ENCODE results near the gene TTR. TPM values are rescaled to one million over a fixed set of nuclear protein-coding genes. Genes with fewer than 3 reads are reported as not detected.

TTR gene
- total and polyA plus RNA-seq, 2 of the 13 experiments (the other 11 are each of a cell fraction or from before 2014, with no cell fraction given): 91.3 to 496 TPM

DNA sequence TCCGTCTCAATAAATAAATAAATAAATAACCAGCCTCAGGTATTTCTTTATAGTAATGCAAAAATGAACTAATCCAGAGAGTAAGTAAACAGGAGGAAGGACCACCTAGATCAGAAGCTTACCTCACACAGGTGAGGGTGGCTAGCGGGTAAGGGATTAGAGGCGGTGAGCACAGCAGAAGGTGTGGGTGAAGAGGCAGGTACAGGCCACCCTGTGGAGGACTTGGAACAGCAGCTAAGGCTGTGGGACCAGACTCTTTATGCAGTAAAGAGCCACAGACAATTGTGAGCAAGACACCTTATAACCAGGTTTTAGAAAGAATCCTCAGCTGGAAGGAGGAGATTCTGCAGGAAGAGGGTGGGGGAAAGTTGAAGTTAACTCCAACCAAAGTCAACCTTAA is 34.2 kb upstream of the TTR start:
- no peaks in the 10 kb centered on the region for H3K9me3 ChIP-seq (ENCODE audit: low read length)
- intact Hi-C loops (cut with micrococcal nuclease; ENCODE audit: unreplicated experiment) (loop anchor here (2.0 to 10.0 kb wide), 4 partner anchors 35 to 417 kb away; partner anchors contain the start of genes B4GALT6 and TTR), in situ Hi-C loops (cut with HindIII; ENCODE audit: extremely low pct_ligation_motif_present, low pct_unique_long_range_greater_than_20kb) (loop anchor here (5.0 to 10.0 kb wide), 4 partner anchors 70 to 417 kb away; no protein-coding TSS in a partner anchor)
- H2AFZ ChIP-seq (ENCODE audit: low read length): no peak overlapping the region
- CTCF ChIA-PET (ENCODE audit: low intra/inter-chr PET ratio, low total read pairs): interaction anchor here (1.5 kb wide), 1 partner anchor 69 kb away, joined by 4 read pairs; no protein-coding TSS in a partner anchor
- H3K4me3 ChIP-seq (replicated peaks in 1 of 3; ENCODE audit: insufficient read depth in 1 of 3, low read depth in 2 of 3, low read length in 3 of 3): no peak overlapping the region
- no peak for TF ChIP-seq FOXM1 (CRISPR knock-in tag; IDR thresholded peaks at IDR 0.05)
- TF ChIP-seq, protein P1, sequence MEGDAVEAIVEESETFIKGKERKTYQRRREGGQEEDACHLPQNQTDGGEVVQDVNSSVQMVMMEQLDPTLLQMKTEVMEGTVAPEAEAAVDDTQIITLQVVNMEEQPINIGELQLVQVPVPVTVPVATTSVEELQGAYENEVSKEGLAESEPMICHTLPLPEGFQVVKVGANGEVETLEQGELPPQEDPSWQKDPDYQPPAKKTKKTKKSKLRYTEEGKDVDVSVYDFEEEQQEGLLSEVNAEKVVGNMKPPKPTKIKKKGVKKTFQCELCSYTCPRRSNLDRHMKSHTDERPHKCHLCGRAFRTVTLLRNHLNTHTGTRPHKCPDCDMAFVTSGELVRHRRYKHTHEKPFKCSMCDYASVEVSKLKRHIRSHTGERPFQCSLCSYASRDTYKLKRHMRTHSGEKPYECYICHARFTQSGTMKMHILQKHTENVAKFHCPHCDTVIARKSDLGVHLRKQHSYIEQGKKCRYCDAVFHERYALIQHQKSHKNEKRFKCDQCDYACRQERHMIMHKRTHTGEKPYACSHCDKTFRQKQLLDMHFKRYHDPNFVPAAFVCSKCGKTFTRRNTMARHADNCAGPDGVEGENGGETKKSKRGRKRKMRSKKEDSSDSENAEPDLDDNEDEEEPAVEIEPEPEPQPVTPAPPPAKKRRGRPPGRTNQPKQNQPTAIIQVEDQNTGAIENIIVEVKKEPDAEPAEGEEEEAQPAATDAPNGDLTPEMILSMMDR (CRISPR knock-in tag; IDR thresholded peaks at IDR 0.05): peak; percentile 18; the same call in 1 of the 2 replicates
- ATAC-seq (peak; percentile 76), FAIRE-seq (no peak), DNase-seq (ENCODE audit: low spot score) (no peak)
- no peaks in the 10 kb centered on the region for H3K36me3 ChIP-seq (replicated peaks in 1 of 2; ENCODE audit: control insufficient read depth in 1 of 2, insufficient read depth in 2 of 2, low read length in 2 of 2)
- 66% methylated on average over 3 of the region's 3 CpGs for WGBS (ENCODE audit: low lambda C conversion rate)
- no peaks in the 10 kb centered on the region for H3K27me3 ChIP-seq (ENCODE audit: control insufficient read depth in 1 of 2, insufficient read depth in 2 of 2, low read length in 2 of 2)
- no peak overlapping the region for H3K9ac ChIP-seq (ENCODE audit: insufficient read depth, low read depth, low read length)
- no TSS peak for BruUV-seq (replicated peaks)
- peaks cover 47% of the 10 kb centered on the region for H3K4me1 ChIP-seq (ENCODE audit: insufficient read depth, low read length)
- POLR2A ChIA-PET: no interaction called here
- no peaks in the 10 kb centered on the region for H3K79me2 ChIP-seq (ENCODE audit: insufficient read depth, low read length)
- no peak overlapping the region for H3K4me2 ChIP-seq (ENCODE audit: low read depth, low read length)
- no peaks in the 10 kb centered on the region for H4K20me1 ChIP-seq (ENCODE audit: insufficient read depth, low read length)
- no peak overlapping the region for H3K27ac ChIP-seq (ENCODE audit: extremely low read length, insufficient read depth, low read length)

DNA sequence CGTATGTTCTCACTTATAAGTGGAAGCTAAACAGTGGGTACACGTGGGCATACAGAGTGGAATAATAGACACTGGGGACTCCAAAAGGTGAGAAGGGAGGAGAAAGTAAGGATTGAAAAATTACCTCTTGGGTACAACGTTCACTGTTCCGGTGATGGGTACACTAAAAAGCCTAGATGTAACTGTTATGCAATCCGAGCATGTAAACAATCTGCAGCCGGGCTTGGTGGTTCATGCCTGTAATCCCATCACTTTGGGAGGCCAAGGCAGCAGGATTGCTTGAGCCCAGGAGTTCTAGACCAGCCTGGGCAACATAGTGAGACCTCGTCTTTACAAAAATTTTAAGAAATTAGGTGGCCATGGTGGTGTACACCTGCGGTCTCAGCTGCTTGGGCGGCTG is 33.1 kb upstream of the TTR start:
- no TSS peak for BruUV-seq (replicated peaks)
- TF ChIP-seq ZFP36L2 (CRISPR knock-in tag; IDR thresholded peaks at IDR 0.05) (no peak), TBX2 (CRISPR knock-in tag; IDR thresholded peaks at IDR 0.05; ENCODE audit: borderline replicate concordance) (peak; percentile 66; the same call in 1 of the 2 replicates), HOXA5 (CRISPR knock-in tag; IDR thresholded peaks at IDR 0.05) (peak; percentile 50; the same call in 1 of the 2 replicates), PLRG1 (conservative IDR thresholded peaks at IDR 0.05) (no peak), ARNT (IDR thresholded peaks at IDR 0.05) (no peak), MXI1 (IDR thresholded peaks at IDR 0.05; ENCODE audit: borderline replicate concordance, low read depth, low read length) (no peak), ARID2 (CRISPR knock-in tag; IDR thresholded peaks at IDR 0.05; ENCODE audit: borderline replicate concordance) (no peak), ZNF543 (CRISPR knock-in tag; IDR thresholded peaks at IDR 0.05) (no peak), SMARCC2 (IDR thresholded peaks at IDR 0.05) (no peak), SP140L (CRISPR knock-in tag; IDR thresholded peaks at IDR 0.05; ENCODE audit: borderline replicate concordance) (no peak), REL (CRISPR knock-in tag; conservative IDR thresholded peaks at IDR 0.05) (no peak), ZNF382 (CRISPR knock-in tag; IDR thresholded peaks at IDR 0.05; ENCODE audit: borderline replicate concordance) (no peak), ZBTB14 (CRISPR knock-in tag; IDR thresholded peaks at IDR 0.05) (no peak)
- TF ChIP-seq, protein P2, sequence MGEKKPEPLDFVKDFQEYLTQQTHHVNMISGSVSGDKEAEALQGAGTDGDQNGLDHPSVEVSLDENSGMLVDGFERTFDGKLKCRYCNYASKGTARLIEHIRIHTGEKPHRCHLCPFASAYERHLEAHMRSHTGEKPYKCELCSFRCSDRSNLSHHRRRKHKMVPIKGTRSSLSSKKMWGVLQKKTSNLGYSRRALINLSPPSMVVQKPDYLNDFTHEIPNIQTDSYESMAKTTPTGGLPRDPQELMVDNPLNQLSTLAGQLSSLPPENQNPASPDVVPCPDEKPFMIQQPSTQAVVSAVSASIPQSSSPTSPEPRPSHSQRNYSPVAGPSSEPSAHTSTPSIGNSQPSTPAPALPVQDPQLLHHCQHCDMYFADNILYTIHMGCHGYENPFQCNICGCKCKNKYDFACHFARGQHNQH (CRISPR knock-in tag; IDR thresholded peaks at IDR 0.05): peak; percentile 64; the same call in 1 of the 2 replicates

More for the DNA sequence above, 33.1 kb upstream of the TTR start:
- peak; percentile 76 for FAIRE-seq
- H3K27ac ChIP-seq (ENCODE audit: extremely low read length, insufficient read depth, low read length): no peak overlapping the region
- no peak overlapping the region for H2AFZ ChIP-seq (ENCODE audit: low read length)
- 0 out of 2 replicates have a peak overlapping the region, but pooled peaks have one; percentile 16 for H3K4me2 ChIP-seq (ENCODE audit: low read depth, low read length)
- no peaks in the 10 kb centered on the region for H3K27me3 ChIP-seq (ENCODE audit: control insufficient read depth in 1 of 2, insufficient read depth in 2 of 2, low read length in 2 of 2)
- in situ Hi-C loops (cut with HindIII; ENCODE audit: extremely low pct_ligation_motif_present, low pct_unique_long_range_greater_than_20kb): loop anchor here (5.0 to 10.0 kb wide), 4 partner anchors 69 to 416 kb away; no protein-coding TSS in a partner anchor
- H3K4me3 ChIP-seq (replicated peaks in 1 of 3; ENCODE audit: insufficient read depth in 1 of 3, low read depth in 2 of 3, low read length in 3 of 3): no peak overlapping the region
- ATAC-seq: peak; percentile 52
- H3K9me3 ChIP-seq (ENCODE audit: low read length): no peaks in the 10 kb centered on the region
- WGBS (ENCODE audit: low lambda C conversion rate): 20% methylated on average over 9 of the region's 9 CpGs
- no peaks in the 10 kb centered on the region for H3K36me3 ChIP-seq (replicated peaks in 1 of 2; ENCODE audit: control insufficient read depth in 1 of 2, insufficient read depth in 2 of 2, low read length in 2 of 2)
- no peaks in the 10 kb centered on the region for H3K79me2 ChIP-seq (ENCODE audit: insufficient read depth, low read length)
- peak; percentile 60 for DNase-seq (ENCODE audit: low spot score)
- intact Hi-C loops (cut with micrococcal nuclease; ENCODE audit: unreplicated experiment): loop anchor here (5.0 to 10.0 kb wide), 2 partner anchors 34 to 416 kb away; partner anchors contain the start of gene TTR
- H3K4me1 ChIP-seq (ENCODE audit: insufficient read depth, low read length): peaks cover 55% of the 10 kb centered on the region
- ChIA-PET POLR2A (no interaction called here), CTCF (ENCODE audit: low intra/inter-chr PET ratio, low total read pairs) (no interaction called here)
- H4K20me1 ChIP-seq (ENCODE audit: insufficient read depth, low read length): no peaks in the 10 kb centered on the region
- H3K9ac ChIP-seq (ENCODE audit: insufficient read depth, low read depth, low read length): no peak overlapping the region

Data from HepG2 (cell line).